ENCODE results near the gene ADNP. TPM values are rescaled to one million over a fixed set of nuclear protein-coding genes. Genes with fewer than 3 reads are reported as not detected.

ADNP gene
- total RNA-seq, 5 donors from 2014 or later (not counting 1 experiment from before 2014, with no cell fraction given) = 57.4 to 66.8 (median 61.7) TPM

GRCh38 chr20:50930139-50930975, 880 bp downstream of the ADNP start:
- Histone ChIP-seq H3K9me3 (no peaks in the 10 kb centered on the region), H3K4me3 (ENCODE audit: control insufficient read depth in 1 of 2, extremely low read depth in 1 of 2, low read length in 1 of 2) (peak overlapping the region; percentile 74 to 91), H3K4me1 (ENCODE audit: control insufficient read depth in 1 of 2, extremely low read depth in 1 of 2, insufficient read depth in 2 of 2, low read length in 2 of 2) (peaks cover 31 to 34% of the 10 kb centered on the region in 2 experiments), H3K36me3 (ENCODE audit: control insufficient read depth in 2 of 2, extremely low read depth in 1 of 2, insufficient read depth in 1 of 2, low read length in 1 of 2) (peaks cover 0 to 21% of the 10 kb centered on the region in 2 donors), H3K27ac (ENCODE audit: low read length) (peak overlapping the region; percentile 39), H3K27me3 (replicated peaks in 1 of 2; ENCODE audit: control insufficient read depth in 2 of 2, extremely low read depth in 1 of 2, insufficient read depth in 2 of 2, low read length in 1 of 2) (no peaks in the 10 kb centered on the region)
- Mint-ChIP-seq H3K9me3 (no peaks in the 10 kb centered on the region), H3K4me3 (peak overlapping the region; percentile 93 to 96 (median 95)), H3K27ac (peak overlapping the region; percentile 91 to 92), H3K27me3 (no peaks in the 10 kb centered on the region), H3K36me3 (peaks cover 32% of the 10 kb centered on the region), H3K4me1 (peaks cover 48 to 52% (median 49%) of the 10 kb centered on the region in 3 donors)
- ATAC-seq (replicated peaks in 1 of 4) (peak in 1 of 4 experiments; percentile 18), DNase-seq (peak in 14 of 35 experiments; percentile 2 to 31 (median 10))
- WGBS (ENCODE audit: insufficient coverage) = under 1% methylated on average over 73 of the region's 79 CpGs
- CTCF ChIA-PET = interaction anchor here (0.6 to 4.1 kb wide), 24 partner anchors 10 to 1291 kb away, joined by 3 to 56 read pairs (median 5); partner anchors contain the start of genes BCAS4 (in 2 of the 2), DPM1 (in 2 of the 2) and MOCS3 (in 1 of the 2)
- POLR2A ChIA-PET = interaction anchor here (0.6 to 2.1 kb wide), 12 partner anchors 12 to 1254 kb away, joined by 3 to 41 read pairs (median 6); partner anchors contain the start of genes DPM1 (in 2 of the 2) and MOCS3 (in 2 of the 2)

- Mint-ChIP-seq H3K27ac (peak overlapping the region; percentile 91 to 92), H3K9me3 (no peaks in the 10 kb centered on the region), H3K36me3 (peaks cover 29% of the 10 kb centered on the region), H3K4me1 (peaks cover 56 to 60% (median 57%) of the 10 kb centered on the region in 3 donors), H3K27me3 (no peaks in the 10 kb centered on the region), H3K4me3 (peak overlapping the region; percentile 93 to 96 (median 95))
- H3K27ac ChIP-seq (ENCODE audit: low read length) = peak overlapping the region; percentile 47
- H3K27me3 ChIP-seq (replicated peaks in 1 of 2; ENCODE audit: control insufficient read depth in 2 of 2, extremely low read depth in 1 of 2, insufficient read depth in 2 of 2, low read length in 1 of 2) = no peaks in the 10 kb centered on the region
- H3K4me3 ChIP-seq (ENCODE audit: control insufficient read depth in 1 of 2, extremely low read depth in 1 of 2, low read length in 1 of 2) = peak overlapping the region; percentile 65 to 69
- DNase-seq (peak; percentile 72 to 97 (median 93)), ATAC-seq (replicated peaks in 1 of 4) (peak; percentile 54 to 65 (median 60))
- ChIA-PET POLR2A (interaction anchor here (0.6 to 1.6 kb wide), 7 partner anchors 15 to 135 kb away, joined by 3 to 12 read pairs (median 4); partner anchors contain the start of genes BCAS4 (in 1 of the 2), DPM1 (in 1 of the 2) and MOCS3 (in 1 of the 2)), CTCF (interaction anchor here (0.6 to 4.1 kb wide), 27 partner anchors 9 to 1290 kb away, joined by 3 to 56 read pairs (median 4); partner anchors contain the start of genes BCAS4 (in 2 of the 2), DPM1 (in 2 of the 2) and MOCS3 (in 1 of the 2))
- WGBS (ENCODE audit: insufficient coverage) = 24% methylated on average over 4 of the region's 13 CpGs
- no peaks in the 10 kb centered on the region for H3K9me3 ChIP-seq
- peaks cover 0 to 13% of the 10 kb centered on the region in 2 donors for H3K36me3 ChIP-seq (ENCODE audit: control insufficient read depth in 2 of 2, extremely low read depth in 1 of 2, insufficient read depth in 1 of 2, low read length in 1 of 2)
- H3K4me1 ChIP-seq (ENCODE audit: control insufficient read depth in 1 of 2, extremely low read depth in 1 of 2, insufficient read depth in 2 of 2, low read length in 2 of 2) = peaks cover 33 to 40% of the 10 kb centered on the region in 2 experiments
Measured at GRCh38 chr20:50929299-50930138, 1.7 kb downstream of the ADNP start.

- Histone ChIP-seq H3K36me3 (ENCODE audit: control insufficient read depth in 2 of 2, extremely low read depth in 1 of 2, insufficient read depth in 1 of 2, low read length in 1 of 2) (peaks cover 0 to 11% of the 10 kb centered on the region in 2 donors), H3K27ac (ENCODE audit: low read length) (no peak overlapping the region), H3K4me3 (ENCODE audit: control insufficient read depth in 1 of 2, extremely low read depth in 1 of 2, low read length in 1 of 2) (peak overlapping the region in 1 of 2 donors; percentile 69), H3K4me1 (ENCODE audit: control insufficient read depth in 1 of 2, extremely low read depth in 1 of 2, insufficient read depth in 2 of 2, low read length in 2 of 2) (peaks cover 36 to 40% of the 10 kb centered on the region in 2 experiments), H3K27me3 (replicated peaks in 1 of 2; ENCODE audit: control insufficient read depth in 2 of 2, extremely low read depth in 1 of 2, insufficient read depth in 2 of 2, low read length in 1 of 2) (no peaks in the 10 kb centered on the region), H3K9me3 (no peaks in the 10 kb centered on the region)
- ChIA-PET POLR2A (interaction anchor here in 1 of 2 donors (0.6 to 1.6 kb wide), 3 partner anchors 12 to 128 kb away, joined by 3 to 12 read pairs (median 3); partner anchors contain the start of genes DPM1 and MOCS3), CTCF (interaction anchor here in 1 of 2 donors (0.8 to 4.1 kb wide), 9 partner anchors 8 to 138 kb away, joined by 3 to 56 read pairs (median 9); partner anchors contain the start of gene BCAS4)
- Mint-ChIP-seq H3K27me3 (no peaks in the 10 kb centered on the region), H3K4me3 (peak overlapping the region; percentile 93 to 96 (median 95)), H3K36me3 (peaks cover 23% of the 10 kb centered on the region), H3K4me1 (peaks cover 67 to 69% (median 67%) of the 10 kb centered on the region in 3 donors), H3K27ac (peak overlapping the region in 1 of 2 donors; percentile 92), H3K9me3 (no peaks in the 10 kb centered on the region)
- DNase-seq = no peak
- no CpG with 5 or more reads among the region's 5 CpGs for WGBS (ENCODE audit: insufficient coverage)
- ATAC-seq (replicated peaks in 1 of 4) = no peak
Measured at GRCh38 chr20:50928469-50928868, 2.8 kb downstream of the ADNP start.

GRCh38 chr20:50926530-50926929, 4.7 kb downstream of the ADNP start:
- POLR2A ChIA-PET = interaction anchor here (0.5 to 1.3 kb wide), 4 partner anchors 14 to 132 kb away, joined by 3 to 5 read pairs (median 4); partner anchors contain the start of genes BCAS4 (in 1 of the 2), DPM1 (in 1 of the 2) and MOCS3 (in 1 of the 2)

GRCh38 chr20:50924261-50924920, 6.8 kb downstream of the ADNP start:
- Histone ChIP-seq H3K4me1 (ENCODE audit: control insufficient read depth in 1 of 2, extremely low read depth in 1 of 2, insufficient read depth in 2 of 2, low read length in 2 of 2) (peaks cover 36 to 41% of the 10 kb centered on the region in 2 experiments), H3K27me3 (replicated peaks in 1 of 2; ENCODE audit: control insufficient read depth in 2 of 2, extremely low read depth in 1 of 2, insufficient read depth in 2 of 2, low read length in 1 of 2) (no peaks in the 10 kb centered on the region), H3K9me3 (no peaks in the 10 kb centered on the region), H3K36me3 (ENCODE audit: control insufficient read depth in 2 of 2, extremely low read depth in 1 of 2, insufficient read depth in 1 of 2, low read length in 1 of 2) (peaks cover 0 to 14% of the 10 kb centered on the region in 2 donors), H3K4me3 (ENCODE audit: control insufficient read depth in 1 of 2, extremely low read depth in 1 of 2, low read length in 1 of 2) (no peak overlapping the region), H3K27ac (ENCODE audit: low read length) (no peak overlapping the region)
- CTCF ChIA-PET = interaction anchor here in 1 of 2 donors (0.6 to 1.7 kb wide), 4 partner anchors 15 to 134 kb away, joined by 3 to 7 read pairs (median 3); partner anchors contain the start of gene BCAS4
- no peaks in the 10 kb centered on the region for H3K9me3 Mint-ChIP-seq
- no peak overlapping the region for H3K27ac Mint-ChIP-seq
- DNase-seq (no peak), ATAC-seq (replicated peaks in 1 of 4) (no peak)
- WGBS (ENCODE audit: insufficient coverage) = no CpG with 5 or more reads among the region's 2 CpGs
- POLR2A ChIA-PET = interaction anchor here (1.0 to 1.5 kb wide), 2 partner anchors 34 kb away, joined by 4 to 6 read pairs; partner anchors contain the start of gene DPM1 (in 1 of the 2)
- H3K36me3 Mint-ChIP-seq = peaks cover 27% of the 10 kb centered on the region
- peaks cover 87 to 97% (median 90%) of the 10 kb centered on the region in 3 donors for H3K4me1 Mint-ChIP-seq
- no peaks in the 10 kb centered on the region for H3K27me3 Mint-ChIP-seq
- no peak overlapping the region for H3K4me3 Mint-ChIP-seq

More at GRCh38 chr20:50926530-50926929, 4.7 kb downstream of the ADNP start:
- no CpG with 5 or more reads among the region's 1 CpG for WGBS (ENCODE audit: insufficient coverage)
- Mint-ChIP-seq H3K4me3 (no peak overlapping the region), H3K27ac (no peak overlapping the region), H3K36me3 (peaks cover 23% of the 10 kb centered on the region), H3K9me3 (no peaks in the 10 kb centered on the region), H3K27me3 (no peaks in the 10 kb centered on the region), H3K4me1 (peaks cover 76 to 85% (median 76%) of the 10 kb centered on the region in 3 donors)
- H3K4me1 ChIP-seq (ENCODE audit: control insufficient read depth in 1 of 2, extremely low read depth in 1 of 2, insufficient read depth in 2 of 2, low read length in 2 of 2) = peaks cover 38 to 43% of the 10 kb centered on the region in 2 experiments
- H3K36me3 ChIP-seq (ENCODE audit: control insufficient read depth in 2 of 2, extremely low read depth in 1 of 2, insufficient read depth in 1 of 2, low read length in 1 of 2) = peaks cover 0 to 11% of the 10 kb centered on the region in 2 donors
- ATAC-seq (replicated peaks in 1 of 4) (no peak), DNase-seq (no peak)
- no peaks in the 10 kb centered on the region for H3K9me3 ChIP-seq
- CTCF ChIA-PET = interaction anchor here in 1 of 2 donors (0.6 to 2.7 kb wide), 7 partner anchors 11 to 874 kb away, joined by 3 to 14 read pairs (median 5); partner anchors contain the start of genes BCAS4, DPM1 and MOCS3
- H3K27ac ChIP-seq (ENCODE audit: low read length) = no peak overlapping the region
- H3K4me3 ChIP-seq (ENCODE audit: control insufficient read depth in 1 of 2, extremely low read depth in 1 of 2, low read length in 1 of 2) = no peak overlapping the region
- H3K27me3 ChIP-seq (replicated peaks in 1 of 2; ENCODE audit: control insufficient read depth in 2 of 2, extremely low read depth in 1 of 2, insufficient read depth in 2 of 2, low read length in 1 of 2) = no peaks in the 10 kb centered on the region

Measured in T-cell (primary cell).